ENCODE measurements around the gene HSD17B12.
"Not testable (repeated sequence)": the region's sequence is repeated elsewhere in the genome, so short reads cannot be mapped to it uniquely, and the experiment has no call there.

HSD17B12 gene

DNA sequence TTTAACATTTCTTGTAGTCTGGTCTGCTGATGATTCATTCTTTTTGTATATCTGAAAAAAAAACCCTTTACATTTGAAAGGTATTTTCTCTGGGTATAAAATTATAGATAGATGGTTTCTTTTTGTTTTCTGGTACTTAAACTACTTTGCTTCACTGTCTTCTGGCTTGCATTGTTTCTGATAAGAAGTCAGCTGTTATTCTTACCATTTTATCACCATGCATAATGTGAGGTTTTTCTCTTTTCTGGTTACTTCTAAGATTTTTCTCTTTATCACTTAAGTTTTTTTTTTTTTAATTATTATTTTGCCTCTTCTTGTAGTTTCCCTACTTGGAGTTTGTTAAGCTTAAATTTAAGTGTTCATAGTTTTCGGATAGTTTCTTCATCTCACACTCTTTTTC, 84.7 kb downstream of the HSD17B12 start:
- peaks cover 30% of the 10 kb centered on the region; the same call in 1 of the 2 replicates for H3K36me3 ChIP-seq (ENCODE audit: insufficient read depth, low read length)
- H3K4me1 ChIP-seq (ENCODE audit: insufficient read depth, low read length): no peaks in the 10 kb centered on the region
- H4K20me1 ChIP-seq (ENCODE audit: insufficient read depth, low read length): 0 out of 2 replicates have a peak, but pooled peaks cover under 1% of the 10 kb centered on the region
- H3K27ac ChIP-seq (ENCODE audit: low read length): no peak overlapping the region
- H3K79me2 ChIP-seq (ENCODE audit: insufficient read depth, low read length): peaks cover 4% of the 10 kb centered on the region; the same call in 1 of the 2 replicates
- no peaks in the 10 kb centered on the region for H3K27me3 ChIP-seq (ENCODE audit: insufficient read depth, low read length, poor library complexity)
- no peak overlapping the region for H3K9ac ChIP-seq (ENCODE audit: low read depth, low read length)
- ATAC-seq (ENCODE audit: insufficient read depth, low read depth) (no peak), DNase-seq (no peak)
- no peak overlapping the region for H3K4me2 ChIP-seq (ENCODE audit: insufficient read depth, low read length)
- H3K4me3 ChIP-seq (ENCODE audit: low read depth in 1 of 2, low read length in 2 of 2): no peak overlapping the region
- H3K9me3 ChIP-seq (ENCODE audit: insufficient read depth, low read length, severe bottlenecking): peaks cover 10% of the 10 kb centered on the region
- no peak overlapping the region for H2AFZ ChIP-seq (ENCODE audit: low read depth, low read length)
- TF ChIP-seq, protein P1, sequence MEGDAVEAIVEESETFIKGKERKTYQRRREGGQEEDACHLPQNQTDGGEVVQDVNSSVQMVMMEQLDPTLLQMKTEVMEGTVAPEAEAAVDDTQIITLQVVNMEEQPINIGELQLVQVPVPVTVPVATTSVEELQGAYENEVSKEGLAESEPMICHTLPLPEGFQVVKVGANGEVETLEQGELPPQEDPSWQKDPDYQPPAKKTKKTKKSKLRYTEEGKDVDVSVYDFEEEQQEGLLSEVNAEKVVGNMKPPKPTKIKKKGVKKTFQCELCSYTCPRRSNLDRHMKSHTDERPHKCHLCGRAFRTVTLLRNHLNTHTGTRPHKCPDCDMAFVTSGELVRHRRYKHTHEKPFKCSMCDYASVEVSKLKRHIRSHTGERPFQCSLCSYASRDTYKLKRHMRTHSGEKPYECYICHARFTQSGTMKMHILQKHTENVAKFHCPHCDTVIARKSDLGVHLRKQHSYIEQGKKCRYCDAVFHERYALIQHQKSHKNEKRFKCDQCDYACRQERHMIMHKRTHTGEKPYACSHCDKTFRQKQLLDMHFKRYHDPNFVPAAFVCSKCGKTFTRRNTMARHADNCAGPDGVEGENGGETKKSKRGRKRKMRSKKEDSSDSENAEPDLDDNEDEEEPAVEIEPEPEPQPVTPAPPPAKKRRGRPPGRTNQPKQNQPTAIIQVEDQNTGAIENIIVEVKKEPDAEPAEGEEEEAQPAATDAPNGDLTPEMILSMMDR (IDR thresholded peaks at IDR 0.05; ENCODE audit: borderline replicate concordance, extremely low read depth, low read length, poor library complexity, severe bottlenecking): no peak
- no peak for TF ChIP-seq EZH2 (IDR thresholded peaks at IDR 0.05; ENCODE audit: borderline replicate concordance, low read depth, low read length, severe bottlenecking)

DNA sequence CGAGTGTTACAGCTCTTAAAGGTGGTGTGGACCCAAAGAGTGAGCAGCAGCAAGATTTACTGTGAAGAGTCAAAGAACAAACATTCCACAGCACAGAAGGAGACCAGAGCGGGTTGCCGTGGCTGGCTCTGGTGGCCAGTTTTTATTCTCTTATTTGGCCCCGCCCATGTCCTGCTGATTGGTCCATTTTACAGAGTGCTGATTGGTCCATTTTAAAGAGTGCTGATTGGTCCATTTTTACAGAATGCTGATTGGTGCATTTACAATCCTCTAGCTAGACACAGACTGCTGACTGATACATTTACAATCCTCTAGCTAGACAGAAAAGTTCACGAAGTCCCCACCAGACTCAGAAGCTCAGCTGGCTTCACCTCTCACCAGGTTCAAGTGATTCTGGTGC, 88.1 kb downstream of the HSD17B12 start:
- H3K4me2 ChIP-seq (ENCODE audit: insufficient read depth, low read length): not testable (repeated sequence)

DNA sequence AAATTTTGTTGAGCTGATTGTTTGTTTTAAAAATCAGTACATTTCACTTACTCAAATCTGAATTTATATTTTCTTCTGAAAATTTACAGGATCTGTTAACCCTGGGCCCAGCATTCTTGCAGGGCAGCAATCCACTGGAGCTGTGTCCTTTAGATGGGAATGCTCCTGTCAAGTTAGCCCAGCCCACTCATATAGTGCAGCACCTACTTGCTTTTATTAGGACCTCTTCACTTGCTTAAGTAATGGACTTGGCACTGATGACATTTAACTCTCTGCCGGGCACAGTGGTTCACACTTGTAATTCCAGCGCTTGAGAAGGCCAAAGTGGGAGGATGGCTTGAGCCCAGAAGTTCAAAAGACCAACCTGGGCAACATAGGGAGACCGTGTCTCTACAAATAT, 89.6 kb downstream of the HSD17B12 start:
- Histone ChIP-seq H3K27me3 (ENCODE audit: insufficient read depth, low read length, poor library complexity) (no peaks in the 10 kb centered on the region), H3K9ac (ENCODE audit: low read depth, low read length) (no peak overlapping the region), H3K4me2 (ENCODE audit: insufficient read depth, low read length) (no peak overlapping the region), H3K4me1 (ENCODE audit: insufficient read depth, low read length) (no peaks in the 10 kb centered on the region), H3K36me3 (ENCODE audit: insufficient read depth, low read length) (peaks cover 40% of the 10 kb centered on the region), H3K27ac (ENCODE audit: low read length) (no peak overlapping the region), H4K20me1 (ENCODE audit: insufficient read depth, low read length) (0 out of 2 replicates have a peak, but pooled peaks cover 4% of the 10 kb centered on the region), H3K9me3 (ENCODE audit: insufficient read depth, low read length, severe bottlenecking) (peaks cover 8% of the 10 kb centered on the region), H3K79me2 (ENCODE audit: insufficient read depth, low read length) (peaks cover 11% of the 10 kb centered on the region), H3K4me3 (ENCODE audit: low read depth in 1 of 2, low read length in 2 of 2) (no peak overlapping the region), H2AFZ (ENCODE audit: low read depth, low read length) (no peak overlapping the region)
- DNase-seq (no peak), ATAC-seq (ENCODE audit: insufficient read depth, low read depth) (no peak)
- TF ChIP-seq, protein P1 (IDR thresholded peaks at IDR 0.05; ENCODE audit: borderline replicate concordance, extremely low read depth, low read length, poor library complexity, severe bottlenecking): no peak
- TF ChIP-seq EZH2 (IDR thresholded peaks at IDR 0.05; ENCODE audit: borderline replicate concordance, low read depth, low read length, severe bottlenecking): no peak

More for the DNA sequence above, 88.1 kb downstream of the HSD17B12 start:
- not testable (repeated sequence) for ATAC-seq (ENCODE audit: insufficient read depth, low read depth); H4K20me1 ChIP-seq (ENCODE audit: insufficient read depth, low read length); DNase-seq; H3K79me2 ChIP-seq (ENCODE audit: insufficient read depth, low read length); H3K27me3 ChIP-seq (ENCODE audit: insufficient read depth, low read length, poor library complexity); H3K27ac ChIP-seq (ENCODE audit: low read length); H2AFZ ChIP-seq (ENCODE audit: low read depth, low read length); H3K4me1 ChIP-seq (ENCODE audit: insufficient read depth, low read length); H3K4me3 ChIP-seq (ENCODE audit: low read depth in 1 of 2, low read length in 2 of 2); H3K9me3 ChIP-seq (ENCODE audit: insufficient read depth, low read length, severe bottlenecking); H3K9ac ChIP-seq (ENCODE audit: low read depth, low read length)
- H3K36me3 ChIP-seq (ENCODE audit: insufficient read depth, low read length): peaks cover 31% of the 10 kb centered on the region; the same call in 1 of the 2 replicates

DNA sequence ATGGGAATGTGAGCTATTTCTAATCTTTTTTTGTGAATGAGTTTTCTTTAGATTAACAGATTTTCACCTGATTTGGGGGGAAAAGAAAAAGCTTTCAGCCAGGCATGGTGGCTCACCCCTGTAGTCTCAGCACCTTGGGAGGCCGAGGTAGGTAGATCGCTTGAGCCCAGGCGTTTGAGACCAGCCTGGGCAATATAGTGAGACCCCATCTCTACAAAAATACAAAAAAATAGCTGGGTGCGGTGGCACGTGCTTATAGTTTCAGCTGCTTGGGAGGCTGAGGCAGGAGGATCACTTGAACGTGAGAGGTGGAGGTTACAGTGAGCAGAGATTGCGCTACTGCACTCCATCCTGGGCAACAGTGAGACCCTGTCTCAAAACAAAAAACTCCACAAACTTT, 92.2 kb downstream of the HSD17B12 start:
- Histone ChIP-seq H3K79me2 (ENCODE audit: insufficient read depth, low read length) (peaks cover 12% of the 10 kb centered on the region), H3K9ac (ENCODE audit: low read depth, low read length) (no peak overlapping the region), H4K20me1 (ENCODE audit: insufficient read depth, low read length) (0 out of 2 replicates have a peak, but pooled peaks cover 4% of the 10 kb centered on the region), H3K27ac (ENCODE audit: low read length) (no peak overlapping the region), H3K4me2 (ENCODE audit: insufficient read depth, low read length) (no peak overlapping the region), H3K36me3 (ENCODE audit: insufficient read depth, low read length) (peaks cover 38% of the 10 kb centered on the region), H3K27me3 (ENCODE audit: insufficient read depth, low read length, poor library complexity) (no peaks in the 10 kb centered on the region), H3K9me3 (ENCODE audit: insufficient read depth, low read length, severe bottlenecking) (peaks cover 8% of the 10 kb centered on the region), H3K4me1 (ENCODE audit: insufficient read depth, low read length) (no peaks in the 10 kb centered on the region), H2AFZ (ENCODE audit: low read depth, low read length) (no peak overlapping the region), H3K4me3 (ENCODE audit: low read depth in 1 of 2, low read length in 2 of 2) (no peak overlapping the region)
- DNase-seq: no peak
- TF ChIP-seq, protein P1 (IDR thresholded peaks at IDR 0.05; ENCODE audit: borderline replicate concordance, extremely low read depth, low read length, poor library complexity, severe bottlenecking): no peak
- TF ChIP-seq EZH2 (IDR thresholded peaks at IDR 0.05; ENCODE audit: borderline replicate concordance, low read depth, low read length, severe bottlenecking): no peak
- ATAC-seq (ENCODE audit: insufficient read depth, low read depth): no peak

All from DND-41 (cell line).